HG02763 (cell line): ENCODE data around the gene BBS9.
A peak's percentile ranks its signal among the peaks of the same experiment; 100 is the strongest.
"Not testable (repeated sequence)": the region's sequence is repeated elsewhere in the genome, so short reads cannot be mapped to it uniquely, and the experiment has no call there.

ENCODE experiments used
- ATAC-seq: cut with Tn5 transposase; IDR thresholded peaks from one replicate; pipeline ENCODE4 v1.9.1; 2021; ENCODE audit warnings: mild to moderate bottlenecking, moderate library complexity; ENCODE audit not compliant: unreplicated experiment

The BBS9 gene

GRCh38 chr7:33128990-33129805 is at the start of gene BBS9:
Gene BBS9, plus strand, starts transcription at chr7:33129564. Its CDS starts 16,689 bp downstream, at chr7:33146253.
- ATAC-seq = peak; percentile 100

- ATAC-seq = no peak
Observed at GRCh38 chr7:33079763-33080690, 49.3 kb upstream of the BBS9 start.

DNA sequence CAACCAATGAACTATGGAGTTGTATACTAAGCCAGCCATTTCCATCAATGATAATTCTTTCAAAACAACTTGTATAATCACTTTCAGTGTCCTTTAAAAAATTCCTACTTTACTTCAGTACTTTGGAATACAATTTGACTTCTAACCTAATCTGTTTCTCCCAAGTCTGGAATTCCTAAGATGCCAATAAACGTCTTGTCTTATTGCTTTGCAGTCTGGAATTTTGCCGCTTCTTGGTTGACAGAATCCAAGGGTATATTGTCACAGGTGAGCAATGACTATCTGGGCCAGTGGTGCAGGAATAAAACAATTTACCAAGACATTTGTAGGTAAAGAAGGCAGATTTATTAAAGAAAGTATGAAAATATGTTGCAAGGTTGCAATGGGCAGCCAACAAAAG is 42.0 kb upstream of the BBS9 start:
- no peak for ATAC-seq

DNA sequence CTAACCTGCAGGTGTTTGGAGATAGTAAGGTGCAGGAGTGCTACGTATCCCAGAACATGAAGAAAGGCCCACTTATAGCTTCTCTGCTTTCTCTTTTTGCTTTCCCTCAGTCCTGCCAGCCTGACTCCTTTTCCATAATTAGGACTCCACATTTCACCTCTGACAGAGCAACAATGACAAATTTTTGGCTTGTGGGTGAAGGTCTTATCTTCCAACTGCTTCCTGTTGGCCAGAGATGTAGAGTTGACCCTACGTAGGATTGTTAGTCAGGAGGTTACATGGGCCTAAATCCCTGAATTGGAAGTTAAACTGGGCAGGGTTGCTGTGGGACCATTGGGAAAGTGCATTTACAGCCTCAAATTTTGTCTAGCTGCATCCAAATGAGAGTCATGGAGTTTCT is 41.5 kb upstream of the BBS9 start:
- ATAC-seq = no peak

GRCh38 chr7:33089142-33089541 is 40.2 kb upstream of the BBS9 start:
- ATAC-seq = no peak

GRCh38 chr7:33091111-33091531 is 38.2 kb upstream of the BBS9 start:
- ATAC-seq = no peak

DNA sequence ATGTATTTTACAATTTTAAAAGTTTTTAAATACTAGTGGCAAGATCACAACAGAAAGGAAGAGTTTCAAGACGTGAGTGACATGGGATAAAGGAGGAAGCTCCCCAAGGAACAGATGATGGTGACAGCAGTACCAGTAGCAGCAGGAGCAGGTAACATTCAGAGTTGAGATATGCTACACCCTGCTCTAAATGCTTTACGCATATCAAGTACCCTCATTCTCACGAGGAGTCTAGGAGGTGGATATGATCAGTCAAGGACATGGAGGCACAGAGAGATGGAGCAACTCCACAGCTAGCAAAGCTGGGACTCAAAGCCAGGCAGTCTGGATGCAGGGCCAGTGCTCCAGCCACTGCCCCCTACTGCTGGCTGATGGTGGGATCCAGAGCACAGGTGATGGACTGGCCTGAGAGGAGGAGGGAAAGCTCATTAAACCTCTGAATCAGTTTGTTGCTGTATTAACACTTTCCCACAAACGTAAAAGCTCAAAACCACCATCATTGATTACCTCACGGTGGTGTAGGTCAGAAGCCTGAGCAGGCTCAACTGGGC is 37.6 kb upstream of the BBS9 start:
- no peak for ATAC-seq

DNA sequence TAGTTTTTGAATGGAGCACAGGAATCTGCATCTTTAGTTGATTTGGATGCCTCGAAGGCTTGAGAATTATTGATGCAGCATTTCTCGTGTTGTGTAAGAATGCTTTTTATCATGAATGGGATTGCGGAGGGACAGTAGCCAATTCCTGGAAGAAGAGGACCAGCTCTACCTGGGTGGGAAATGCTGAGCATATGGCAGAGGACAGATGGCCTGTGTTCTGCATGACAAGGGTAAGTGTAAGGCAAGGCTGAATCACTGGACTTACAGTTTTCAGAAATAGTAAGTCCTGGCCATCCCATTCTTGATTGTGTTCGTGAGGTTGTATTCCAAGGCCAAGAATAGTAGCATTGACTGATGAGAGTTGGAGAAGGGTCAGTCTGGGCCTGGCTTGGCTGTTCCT is 36.1 kb upstream of the BBS9 start:
- no peak for ATAC-seq

GRCh38 chr7:33094745-33095275 is 34.6 kb upstream of the BBS9 start:
- not testable (repeated sequence) for ATAC-seq

DNA sequence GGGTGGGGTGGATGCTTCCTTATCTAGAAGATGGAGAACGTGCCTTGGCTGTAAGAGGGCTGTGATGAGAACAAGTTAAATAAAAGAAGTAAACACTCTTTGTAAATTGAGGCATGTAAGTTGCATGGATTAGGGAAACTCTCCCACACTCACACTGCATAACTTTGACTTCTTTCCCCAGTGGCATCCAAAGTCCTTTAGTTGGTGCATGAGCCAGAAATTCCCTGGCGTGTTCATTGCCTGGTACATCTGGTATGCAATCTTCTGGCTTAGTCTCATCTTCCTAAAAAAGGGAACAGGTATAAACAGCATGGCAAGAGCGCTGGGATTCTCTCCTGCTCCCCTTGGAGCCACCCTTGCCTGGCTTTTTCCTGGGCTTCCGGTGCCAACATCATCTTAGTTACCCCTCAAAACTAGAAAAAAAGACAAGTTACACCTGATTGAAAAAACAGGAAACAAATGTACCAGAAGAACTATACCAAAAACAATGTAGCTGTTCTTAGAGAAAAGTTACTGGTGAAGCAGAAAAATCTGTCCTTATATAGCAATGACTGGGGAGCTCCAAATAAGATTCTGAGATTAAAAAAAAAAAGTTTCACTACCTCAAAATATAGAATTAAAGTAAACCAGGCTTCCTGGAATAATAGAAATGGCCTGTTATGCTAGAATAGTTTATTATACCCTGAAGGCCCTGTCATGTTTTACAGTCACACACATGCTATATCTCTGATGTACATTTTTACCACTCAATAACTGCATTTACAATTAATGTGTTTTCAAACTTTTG is 30.0 kb upstream of the BBS9 start:
- no peak for ATAC-seq

- no peak for ATAC-seq
Observed at GRCh38 chr7:33100770-33101169, 28.6 kb upstream of the BBS9 start.

- ATAC-seq = no peak
Observed at GRCh38 chr7:33101906-33102305, 27.5 kb upstream of the BBS9 start.

GRCh38 chr7:33107136-33108066 is 22.0 kb upstream of the BBS9 start:
- peak; percentile 41 for ATAC-seq

DNA sequence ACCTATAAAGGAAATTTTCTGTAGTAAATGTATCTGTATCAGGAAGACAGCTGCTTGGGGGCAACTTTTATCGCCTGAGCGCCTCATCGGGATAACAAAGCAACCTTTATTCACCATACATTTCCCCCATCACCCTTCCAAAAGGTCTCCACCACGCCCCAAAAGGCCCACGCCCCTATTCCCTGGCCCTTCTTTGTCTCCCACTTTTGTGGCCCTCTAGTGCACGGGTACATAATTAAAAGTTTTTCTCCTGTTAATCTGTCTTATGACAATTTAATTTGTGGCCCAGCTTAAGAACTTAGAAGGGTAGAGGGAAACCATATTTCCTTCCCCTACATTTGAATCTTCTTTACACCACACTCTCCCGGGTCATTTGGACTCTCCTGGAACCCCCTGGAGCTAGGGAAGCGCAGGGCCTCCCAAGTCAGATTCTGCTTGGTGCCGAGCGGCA is 20.8 kb upstream of the BBS9 start:
- ATAC-seq = peak; percentile 12

DNA sequence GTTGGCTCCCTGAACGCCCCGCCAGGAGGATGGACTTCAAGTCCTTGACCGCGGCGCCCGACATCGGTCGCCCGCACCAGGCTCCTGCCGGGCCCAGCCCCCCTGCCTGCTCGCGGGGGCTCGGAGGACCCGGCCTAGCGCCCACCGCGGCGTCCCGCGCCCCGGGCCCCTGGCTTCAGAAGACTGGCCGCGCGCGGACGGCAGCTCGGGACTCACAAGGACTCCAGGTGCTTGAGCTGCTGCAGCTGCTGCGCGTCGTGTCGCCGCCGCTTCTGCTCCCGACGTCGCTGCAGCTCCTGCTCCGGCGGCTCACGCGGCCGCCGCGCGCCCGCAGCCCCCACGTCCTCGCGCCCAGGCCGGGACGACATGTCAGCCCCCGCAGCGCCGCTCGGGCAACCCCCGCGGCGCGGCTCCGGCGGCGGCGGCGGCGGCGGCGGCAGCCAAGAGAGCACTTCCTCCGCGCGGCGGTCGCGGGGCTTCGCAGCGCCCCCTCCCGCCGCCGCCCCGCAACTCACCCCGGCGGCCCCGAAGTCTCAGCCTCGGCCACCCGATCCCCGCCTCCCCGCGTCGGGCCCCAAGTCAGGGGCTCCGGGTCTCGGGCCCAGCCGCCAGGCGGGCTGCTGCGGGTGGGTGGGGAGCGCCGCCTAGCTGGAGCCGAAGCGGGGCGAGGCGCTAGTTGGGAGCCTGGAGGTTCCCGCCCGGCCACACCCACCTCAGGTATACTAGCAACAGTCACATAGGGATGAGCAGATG is 20.2 kb upstream of the BBS9 start, which contains the start of gene RP9:
TSS of gene RP9 (minus strand) at position 400 of the 753 bp plus-strand sequence. CDS start at position 368, 32 bp downstream.
- peak; percentile 81 for ATAC-seq

DNA sequence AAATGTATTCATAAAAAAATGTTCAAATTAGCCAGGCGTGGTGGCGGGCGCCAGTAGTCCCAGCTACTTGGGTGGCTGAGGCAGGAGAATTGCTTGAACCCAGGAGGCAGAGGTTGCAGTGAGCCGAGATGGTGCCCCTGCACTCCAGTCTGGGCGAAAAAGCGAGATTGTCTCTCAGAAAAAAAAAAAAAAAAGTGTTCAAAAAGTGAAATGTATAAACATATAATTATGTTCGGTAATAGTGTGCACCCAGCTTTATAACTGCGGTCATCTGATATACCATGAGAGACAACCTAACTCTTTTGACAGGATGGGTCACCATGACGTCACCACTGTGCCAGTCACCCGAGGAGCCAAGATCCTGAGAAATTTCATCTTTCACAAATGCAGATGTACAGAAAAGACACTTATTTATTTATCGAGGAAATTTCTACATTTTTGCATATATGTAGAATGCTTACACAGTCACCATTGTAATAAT is 19.6 kb upstream of the BBS9 start:
- ATAC-seq = no peak

DNA sequence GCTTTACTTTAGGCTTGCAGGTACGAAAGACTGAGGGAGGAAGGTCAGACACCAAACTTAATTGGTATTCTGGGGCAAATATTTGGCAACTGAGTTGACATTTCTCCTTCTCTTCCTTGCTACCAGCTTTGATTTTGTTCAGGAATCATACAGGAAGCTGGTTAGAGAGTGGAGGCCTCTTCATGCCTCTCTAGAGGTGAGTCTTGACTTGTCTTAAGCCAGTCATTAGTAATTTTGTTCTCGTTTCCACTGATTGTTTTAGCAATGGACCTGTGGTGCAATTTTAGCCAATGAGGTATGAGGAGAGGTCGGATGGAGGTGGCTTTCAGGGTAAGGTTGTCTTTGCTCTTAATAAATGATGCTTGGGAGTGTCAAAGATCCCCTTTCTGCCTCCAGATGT is 17.8 kb upstream of the BBS9 start:
- no peak for ATAC-seq

- no peak for ATAC-seq
Observed at GRCh38 chr7:33114976-33115375, 14.4 kb upstream of the BBS9 start.
